Neural cell (in vitro differentiated cells): ENCODE results near the gene MRPL14.

ENCODE experiments used
- EZH2 ChIP-seq: fragments of 200-600, 300-800 bp; shearing (Covaris generic), sonication (generic); IDR thresholded peaks from 2 replicates; pipeline ENCODE4 v1.6.1; 2014; ENCODE audit warnings: antibody characterized with exemption, low read length, borderline replicate concordance, mild to moderate bottlenecking; ENCODE audit not compliant: insufficient read depth, poor library complexity, severe bottlenecking
- POLR2AphosphoS5 ChIP-seq: IDR thresholded peaks from 2 replicates; pipeline ENCODE4 v1.6.1; 2012
- TAF1 ChIP-seq: IDR thresholded peaks from 2 replicates; pipeline ENCODE4 v1.6.1; 2012; ENCODE audit warnings: low read depth
- TF ChIP-seq, protein P1 (sequence below): fragments of 450-650 bp; IDR thresholded peaks from 2 replicates; pipeline ENCODE4 v1.5.1; 2014; ENCODE audit warnings: antibody characterized with exemption, mild to moderate bottlenecking, moderate library complexity; ENCODE audit not compliant: poor library complexity, severe bottlenecking

DNA sequence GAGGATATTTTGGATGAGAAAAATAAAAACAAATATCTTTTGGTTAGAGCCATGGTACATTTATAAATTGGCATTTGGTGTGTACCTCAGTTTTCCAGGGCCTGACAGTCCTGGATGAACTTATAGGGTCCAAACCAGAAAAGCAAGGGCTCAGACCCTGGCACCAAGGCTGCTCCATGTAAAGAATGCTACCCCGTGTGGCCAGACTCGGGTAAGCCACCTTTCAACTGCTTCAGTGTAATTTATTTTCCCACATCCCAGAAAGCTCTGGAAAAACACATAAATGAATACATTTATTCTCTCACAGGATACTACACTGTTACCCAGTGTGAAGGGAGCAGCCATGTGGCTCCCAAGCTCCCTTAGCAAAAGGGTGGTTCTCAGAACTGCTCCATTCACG lies 13.8 kb downstream of the MRPL14 start:
- TF ChIP-seq EZH2 (no peak), POLR2AphosphoS5 (no peak), TAF1 (no peak)
- TF ChIP-seq, protein P1, sequence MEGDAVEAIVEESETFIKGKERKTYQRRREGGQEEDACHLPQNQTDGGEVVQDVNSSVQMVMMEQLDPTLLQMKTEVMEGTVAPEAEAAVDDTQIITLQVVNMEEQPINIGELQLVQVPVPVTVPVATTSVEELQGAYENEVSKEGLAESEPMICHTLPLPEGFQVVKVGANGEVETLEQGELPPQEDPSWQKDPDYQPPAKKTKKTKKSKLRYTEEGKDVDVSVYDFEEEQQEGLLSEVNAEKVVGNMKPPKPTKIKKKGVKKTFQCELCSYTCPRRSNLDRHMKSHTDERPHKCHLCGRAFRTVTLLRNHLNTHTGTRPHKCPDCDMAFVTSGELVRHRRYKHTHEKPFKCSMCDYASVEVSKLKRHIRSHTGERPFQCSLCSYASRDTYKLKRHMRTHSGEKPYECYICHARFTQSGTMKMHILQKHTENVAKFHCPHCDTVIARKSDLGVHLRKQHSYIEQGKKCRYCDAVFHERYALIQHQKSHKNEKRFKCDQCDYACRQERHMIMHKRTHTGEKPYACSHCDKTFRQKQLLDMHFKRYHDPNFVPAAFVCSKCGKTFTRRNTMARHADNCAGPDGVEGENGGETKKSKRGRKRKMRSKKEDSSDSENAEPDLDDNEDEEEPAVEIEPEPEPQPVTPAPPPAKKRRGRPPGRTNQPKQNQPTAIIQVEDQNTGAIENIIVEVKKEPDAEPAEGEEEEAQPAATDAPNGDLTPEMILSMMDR = no peak
